OCI-LY3 (cell line): Measurements from ENCODE around the gene GFPT2.

Experiments used
- EZH2phosphoT487 ChIP-seq: fragments of 200-600 bp; shearing (Covaris generic); IDR thresholded peaks from 2 replicates; pipeline ENCODE4 v1.6.1; 2018; ENCODE audit warnings: antibody characterized with exemption, mixed run types, low read depth
- TF ChIP-seq, protein P1 (sequence below): fragments of 200-600, 300-600 bp; sonication (generic); IDR thresholded peaks from 2 replicates; pipeline ENCODE4 v1.5.1; 2014; ENCODE audit warnings: antibody characterized with exemption, low read length, low read depth

DNA sequence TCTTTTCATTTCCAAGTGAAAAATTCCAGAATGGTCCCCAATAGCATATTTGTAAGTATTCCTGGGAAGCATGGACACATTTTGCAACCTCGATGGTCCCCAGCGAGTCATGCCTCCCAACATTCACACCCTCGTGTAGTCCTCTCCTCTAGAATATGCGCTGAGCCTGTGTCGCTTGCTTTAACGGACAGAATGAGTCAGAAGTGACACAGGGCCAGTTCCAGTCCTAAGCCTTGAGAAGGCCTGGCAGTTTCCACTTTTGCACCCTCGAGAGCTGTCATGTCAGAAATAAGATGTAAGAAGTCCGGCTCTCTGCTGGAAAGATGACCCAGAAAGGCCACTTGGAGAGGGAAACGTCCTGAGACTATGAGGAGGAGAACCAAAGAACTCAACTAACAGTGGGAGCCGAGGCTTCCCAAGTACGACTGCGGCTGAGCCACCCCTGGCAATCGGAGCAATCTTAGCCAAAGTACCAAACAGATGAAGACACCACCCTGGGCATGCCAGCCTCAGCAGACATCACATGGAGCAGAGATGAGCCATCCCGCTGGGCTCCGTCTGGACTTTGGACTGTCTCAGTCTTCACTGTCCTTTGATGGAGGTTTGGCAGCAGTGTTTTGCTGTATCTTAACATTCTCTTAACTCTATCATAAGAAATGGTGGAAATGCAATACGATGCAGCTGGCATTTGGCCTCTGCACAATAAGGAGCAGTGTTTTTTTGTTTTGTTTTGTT is 42.6 kb upstream of the GFPT2 start:
- TF ChIP-seq, protein P1, sequence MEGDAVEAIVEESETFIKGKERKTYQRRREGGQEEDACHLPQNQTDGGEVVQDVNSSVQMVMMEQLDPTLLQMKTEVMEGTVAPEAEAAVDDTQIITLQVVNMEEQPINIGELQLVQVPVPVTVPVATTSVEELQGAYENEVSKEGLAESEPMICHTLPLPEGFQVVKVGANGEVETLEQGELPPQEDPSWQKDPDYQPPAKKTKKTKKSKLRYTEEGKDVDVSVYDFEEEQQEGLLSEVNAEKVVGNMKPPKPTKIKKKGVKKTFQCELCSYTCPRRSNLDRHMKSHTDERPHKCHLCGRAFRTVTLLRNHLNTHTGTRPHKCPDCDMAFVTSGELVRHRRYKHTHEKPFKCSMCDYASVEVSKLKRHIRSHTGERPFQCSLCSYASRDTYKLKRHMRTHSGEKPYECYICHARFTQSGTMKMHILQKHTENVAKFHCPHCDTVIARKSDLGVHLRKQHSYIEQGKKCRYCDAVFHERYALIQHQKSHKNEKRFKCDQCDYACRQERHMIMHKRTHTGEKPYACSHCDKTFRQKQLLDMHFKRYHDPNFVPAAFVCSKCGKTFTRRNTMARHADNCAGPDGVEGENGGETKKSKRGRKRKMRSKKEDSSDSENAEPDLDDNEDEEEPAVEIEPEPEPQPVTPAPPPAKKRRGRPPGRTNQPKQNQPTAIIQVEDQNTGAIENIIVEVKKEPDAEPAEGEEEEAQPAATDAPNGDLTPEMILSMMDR: no peak
- TF ChIP-seq EZH2phosphoT487: no peak
